Fibroblast of villous mesenchyme (primary cell): ENCODE results near the gene MED6. TPM values are rescaled to one million over a fixed set of nuclear protein-coding genes. Genes with fewer than 3 reads are reported as not detected.

Source experiments
- DNase-seq: peaks from one replicate; pipeline ENCODE4 v3.0.0-alpha.2; 2010; ENCODE audit warnings: low read depth
- H3K4me3 ChIP-seq: 2 replicates; pipeline ENCODE4 v1.5.1; 2011; ENCODE audit warnings: low read depth, mild to moderate bottlenecking, low read length
- total RNA-seq: library from RNA; depleted of rRNA; stranded (reverse); fragments of >200 nt; gene quantifications from 2 replicates; pipeline ENCODE4 v1.2.3, GENCODE V29; 2012
- TF ChIP-seq, protein P1 (sequence below): IDR thresholded peaks from 2 replicates; pipeline ENCODE4 v1.5.1; 2012; ENCODE audit warnings: low read depth, mild to moderate bottlenecking, low read length; ENCODE audit not compliant: insufficient read depth

MED6 gene
- total RNA-seq, 1 donor: 38.4 TPM

DNA sequence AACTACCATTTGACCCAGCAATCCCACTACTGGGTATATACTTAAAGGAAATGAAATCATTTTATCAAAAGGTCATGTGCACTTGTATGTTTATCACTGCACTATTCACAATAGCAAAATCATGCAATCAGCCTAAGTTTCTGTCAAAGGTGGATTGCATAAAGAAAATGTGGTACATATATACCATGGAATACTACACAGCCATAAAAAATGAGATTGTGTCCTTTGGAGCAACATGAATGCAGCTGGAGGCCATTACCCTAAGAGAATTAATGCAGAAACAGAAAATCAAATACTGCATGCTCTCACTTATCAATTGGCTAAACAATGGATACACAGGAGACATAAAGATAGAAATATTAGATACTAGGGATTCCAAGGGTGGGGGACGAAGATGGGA, 27.4 kb downstream of the MED6 start:
- TF ChIP-seq, protein P1, sequence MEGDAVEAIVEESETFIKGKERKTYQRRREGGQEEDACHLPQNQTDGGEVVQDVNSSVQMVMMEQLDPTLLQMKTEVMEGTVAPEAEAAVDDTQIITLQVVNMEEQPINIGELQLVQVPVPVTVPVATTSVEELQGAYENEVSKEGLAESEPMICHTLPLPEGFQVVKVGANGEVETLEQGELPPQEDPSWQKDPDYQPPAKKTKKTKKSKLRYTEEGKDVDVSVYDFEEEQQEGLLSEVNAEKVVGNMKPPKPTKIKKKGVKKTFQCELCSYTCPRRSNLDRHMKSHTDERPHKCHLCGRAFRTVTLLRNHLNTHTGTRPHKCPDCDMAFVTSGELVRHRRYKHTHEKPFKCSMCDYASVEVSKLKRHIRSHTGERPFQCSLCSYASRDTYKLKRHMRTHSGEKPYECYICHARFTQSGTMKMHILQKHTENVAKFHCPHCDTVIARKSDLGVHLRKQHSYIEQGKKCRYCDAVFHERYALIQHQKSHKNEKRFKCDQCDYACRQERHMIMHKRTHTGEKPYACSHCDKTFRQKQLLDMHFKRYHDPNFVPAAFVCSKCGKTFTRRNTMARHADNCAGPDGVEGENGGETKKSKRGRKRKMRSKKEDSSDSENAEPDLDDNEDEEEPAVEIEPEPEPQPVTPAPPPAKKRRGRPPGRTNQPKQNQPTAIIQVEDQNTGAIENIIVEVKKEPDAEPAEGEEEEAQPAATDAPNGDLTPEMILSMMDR: no peak
- no peak for DNase-seq
- no peak overlapping the region for H3K4me3 ChIP-seq

DNA sequence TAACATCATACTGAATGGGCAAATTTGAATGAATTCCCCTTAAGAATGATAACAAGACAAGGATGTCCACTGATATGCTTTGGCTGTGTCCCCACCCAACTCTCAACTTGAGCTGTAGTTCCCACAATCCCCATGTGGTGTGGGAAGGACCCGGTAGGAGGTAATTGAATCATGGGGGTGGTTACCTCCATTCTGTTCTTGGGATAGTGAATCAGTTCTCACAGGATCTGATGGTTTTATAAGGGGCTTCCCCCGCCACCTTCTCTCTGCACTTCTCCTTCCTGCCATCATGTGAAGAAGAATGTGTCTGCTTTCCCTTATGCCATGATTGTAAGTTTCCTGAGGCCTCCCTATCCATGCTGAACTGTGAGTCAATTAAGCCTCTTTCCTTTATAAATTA, 29.3 kb downstream of the MED6 start:
- H3K4me3 ChIP-seq: no peak overlapping the region
- TF ChIP-seq, protein P1: no peak
- DNase-seq: no peak

DNA sequence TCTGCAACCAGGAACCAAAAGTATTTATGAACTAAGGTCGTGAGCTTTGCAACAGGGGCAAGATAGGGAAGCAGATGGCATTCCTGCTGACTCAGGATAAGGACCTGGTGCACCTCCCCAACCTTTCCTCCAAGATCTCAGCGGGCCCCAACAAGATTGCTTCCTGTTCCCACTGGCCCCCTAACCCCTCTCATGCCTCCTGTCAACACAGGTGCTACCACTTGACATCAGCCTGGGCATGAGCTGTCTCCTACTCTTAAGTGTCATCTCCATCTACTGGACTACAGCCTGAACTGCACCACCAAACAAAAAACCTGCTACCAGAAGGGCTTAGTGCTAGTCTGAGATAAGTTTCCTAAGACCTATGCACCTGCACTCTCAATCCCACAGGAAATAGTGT, 32.7 kb downstream of the MED6 start:
- H3K4me3 ChIP-seq: no peak overlapping the region
- peak; percentile 35 for DNase-seq
- TF ChIP-seq, protein P1: peak; percentile 77

DNA sequence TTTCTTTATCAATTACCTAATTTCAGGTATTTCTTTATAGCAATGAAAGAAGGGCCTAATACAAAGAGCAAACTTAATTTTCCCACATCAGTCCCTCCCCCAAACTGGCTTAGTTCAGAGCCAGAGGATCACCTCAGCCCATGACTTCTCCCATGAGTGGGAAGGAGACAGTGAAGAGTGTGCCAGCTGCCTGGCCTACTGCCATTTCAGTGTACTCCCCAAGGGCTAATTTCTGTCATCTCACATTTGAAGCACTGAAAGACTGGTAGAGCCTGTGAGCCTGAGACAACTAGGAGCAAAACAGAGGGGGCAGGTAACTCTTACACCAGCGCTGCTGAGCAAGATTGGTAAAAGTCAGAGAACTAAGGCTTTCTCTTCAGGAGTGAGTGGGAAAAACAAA, 36.6 kb downstream of the MED6 start:
- no peak overlapping the region for H3K4me3 ChIP-seq
- TF ChIP-seq, protein P1: no peak
- no peak for DNase-seq

DNA sequence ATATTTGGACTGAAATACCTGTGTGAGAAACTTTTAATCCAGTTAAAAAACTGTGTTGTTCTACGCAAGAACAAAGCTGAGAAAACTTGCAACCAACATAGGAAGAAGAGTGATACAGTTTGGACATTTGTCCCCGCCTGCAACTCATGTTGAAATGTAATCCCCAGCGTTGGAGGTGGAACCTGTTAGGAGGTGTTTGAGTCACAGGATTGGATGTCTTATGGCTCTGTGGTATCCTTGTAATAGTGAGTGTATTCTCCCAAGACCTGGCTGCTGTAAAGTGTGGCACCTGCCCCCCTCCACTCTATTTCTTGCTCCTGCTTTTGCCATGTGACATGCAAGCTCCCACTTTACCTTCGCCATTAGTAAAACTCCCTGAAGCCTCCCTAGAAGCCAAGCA, 37.0 kb downstream of the MED6 start:
- no peak for DNase-seq
- H3K4me3 ChIP-seq: no peak overlapping the region
- TF ChIP-seq, protein P1: no peak

DNA sequence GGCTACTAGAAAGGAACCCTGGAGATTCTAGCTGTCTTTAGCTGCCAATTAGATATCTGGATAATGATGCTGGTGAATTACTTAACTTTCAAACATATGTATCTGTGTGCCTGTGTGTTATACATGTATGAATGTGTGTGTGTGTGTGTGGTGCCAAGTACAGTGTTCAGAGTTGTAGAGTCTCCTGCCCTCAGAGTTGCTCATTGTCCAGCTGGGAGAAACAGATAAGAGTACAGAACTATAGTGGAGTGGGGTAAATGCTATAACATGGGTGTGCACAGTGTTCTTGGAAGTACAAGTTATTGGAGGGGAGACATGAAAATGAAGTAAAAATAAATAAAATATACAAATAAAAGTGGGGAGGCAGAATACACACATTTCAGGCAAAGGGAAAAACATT, 42.1 kb downstream of the MED6 start:
- H3K4me3 ChIP-seq: no peak overlapping the region
- TF ChIP-seq, protein P1: no peak
- no peak for DNase-seq

DNA sequence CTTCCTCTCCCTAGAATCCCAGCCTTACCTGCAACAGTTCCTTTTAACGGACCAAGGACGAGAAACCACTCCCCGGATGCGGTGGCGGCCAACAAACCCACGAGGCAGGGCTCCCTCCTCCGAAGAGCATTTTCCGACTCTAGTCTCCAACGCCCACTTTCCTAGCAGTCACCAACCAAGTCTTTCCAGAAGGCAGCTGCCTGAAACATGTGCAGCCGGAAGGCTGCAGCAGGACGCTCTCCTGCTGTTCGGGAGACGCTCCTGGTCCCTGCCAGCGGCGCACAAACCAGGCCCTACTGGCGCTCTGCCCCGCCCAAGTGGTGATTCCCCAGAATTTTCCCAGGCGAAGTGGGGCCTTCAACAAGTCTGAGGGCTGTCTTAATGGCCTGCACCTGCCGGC, 44.6 kb downstream of the MED6 start:
- TF ChIP-seq, protein P1: no peak
- no peak overlapping the region for H3K4me3 ChIP-seq
- DNase-seq: peak; percentile 9
